AG10803 (cell line): ENCODE results near the gene KCNMA1.

Experiments
- DNase-seq: peaks from one replicate; pipeline ENCODE4 v3.0.0; 2010; ENCODE audit warnings: low read depth
- H3K4me3 ChIP-seq: 2 replicates; pipeline ENCODE4 v1.5.1; 2011; ENCODE audit warnings: mild to moderate bottlenecking, low read length, control low read depth
- TF ChIP-seq, protein P1 (sequence below): conservative IDR thresholded peaks from 2 replicates; pipeline ENCODE4 v1.5.1; 2011; ENCODE audit warnings: mild to moderate bottlenecking, low read length, control low read depth, inconsistent platforms

Gene KCNMA1

DNA sequence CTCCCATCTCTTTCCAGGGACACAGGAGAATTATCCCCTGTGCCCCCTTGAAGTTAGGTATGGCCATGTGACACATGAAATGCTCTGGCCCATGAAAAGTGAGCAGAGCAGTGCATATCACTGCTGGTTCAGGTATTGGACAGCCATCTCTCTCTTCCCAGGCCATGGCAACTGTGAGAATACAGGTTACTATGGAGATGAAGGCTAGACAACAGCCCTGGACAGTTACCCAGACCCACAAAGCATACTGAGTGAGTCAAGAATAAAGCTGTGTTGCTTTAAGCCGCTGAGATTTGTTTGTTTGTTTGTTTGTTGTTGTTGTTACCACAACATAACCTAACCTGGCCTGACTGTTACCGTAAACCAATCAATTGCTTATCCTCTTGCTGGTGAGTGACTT lies 722.3 kb downstream of the KCNMA1 start:
- no peak for DNase-seq
- H3K4me3 ChIP-seq: no peak overlapping the region
- TF ChIP-seq, protein P1, sequence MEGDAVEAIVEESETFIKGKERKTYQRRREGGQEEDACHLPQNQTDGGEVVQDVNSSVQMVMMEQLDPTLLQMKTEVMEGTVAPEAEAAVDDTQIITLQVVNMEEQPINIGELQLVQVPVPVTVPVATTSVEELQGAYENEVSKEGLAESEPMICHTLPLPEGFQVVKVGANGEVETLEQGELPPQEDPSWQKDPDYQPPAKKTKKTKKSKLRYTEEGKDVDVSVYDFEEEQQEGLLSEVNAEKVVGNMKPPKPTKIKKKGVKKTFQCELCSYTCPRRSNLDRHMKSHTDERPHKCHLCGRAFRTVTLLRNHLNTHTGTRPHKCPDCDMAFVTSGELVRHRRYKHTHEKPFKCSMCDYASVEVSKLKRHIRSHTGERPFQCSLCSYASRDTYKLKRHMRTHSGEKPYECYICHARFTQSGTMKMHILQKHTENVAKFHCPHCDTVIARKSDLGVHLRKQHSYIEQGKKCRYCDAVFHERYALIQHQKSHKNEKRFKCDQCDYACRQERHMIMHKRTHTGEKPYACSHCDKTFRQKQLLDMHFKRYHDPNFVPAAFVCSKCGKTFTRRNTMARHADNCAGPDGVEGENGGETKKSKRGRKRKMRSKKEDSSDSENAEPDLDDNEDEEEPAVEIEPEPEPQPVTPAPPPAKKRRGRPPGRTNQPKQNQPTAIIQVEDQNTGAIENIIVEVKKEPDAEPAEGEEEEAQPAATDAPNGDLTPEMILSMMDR: no peak

DNA sequence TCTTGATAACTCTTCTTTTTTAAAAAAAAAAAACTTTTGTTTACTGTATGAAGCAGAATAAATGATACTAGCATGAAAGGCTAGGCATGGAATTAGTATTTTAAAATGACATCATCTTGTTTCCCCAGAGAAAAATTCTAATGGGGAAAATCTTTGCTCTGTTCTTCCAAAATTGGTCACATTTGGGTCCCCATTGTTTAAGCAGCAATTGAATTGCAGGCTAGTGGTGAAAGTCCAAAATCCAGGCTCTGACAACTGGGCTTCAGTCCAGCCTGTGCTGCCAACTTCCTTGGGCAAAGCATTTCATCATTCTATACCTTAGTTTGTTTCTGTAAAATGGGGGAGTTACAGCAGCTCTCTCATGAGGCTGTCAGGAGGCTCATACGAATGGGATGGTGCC lies 726.4 kb downstream of the KCNMA1 start:
- no peak for DNase-seq
- TF ChIP-seq, protein P1: no peak
- H3K4me3 ChIP-seq: no peak overlapping the region

DNA sequence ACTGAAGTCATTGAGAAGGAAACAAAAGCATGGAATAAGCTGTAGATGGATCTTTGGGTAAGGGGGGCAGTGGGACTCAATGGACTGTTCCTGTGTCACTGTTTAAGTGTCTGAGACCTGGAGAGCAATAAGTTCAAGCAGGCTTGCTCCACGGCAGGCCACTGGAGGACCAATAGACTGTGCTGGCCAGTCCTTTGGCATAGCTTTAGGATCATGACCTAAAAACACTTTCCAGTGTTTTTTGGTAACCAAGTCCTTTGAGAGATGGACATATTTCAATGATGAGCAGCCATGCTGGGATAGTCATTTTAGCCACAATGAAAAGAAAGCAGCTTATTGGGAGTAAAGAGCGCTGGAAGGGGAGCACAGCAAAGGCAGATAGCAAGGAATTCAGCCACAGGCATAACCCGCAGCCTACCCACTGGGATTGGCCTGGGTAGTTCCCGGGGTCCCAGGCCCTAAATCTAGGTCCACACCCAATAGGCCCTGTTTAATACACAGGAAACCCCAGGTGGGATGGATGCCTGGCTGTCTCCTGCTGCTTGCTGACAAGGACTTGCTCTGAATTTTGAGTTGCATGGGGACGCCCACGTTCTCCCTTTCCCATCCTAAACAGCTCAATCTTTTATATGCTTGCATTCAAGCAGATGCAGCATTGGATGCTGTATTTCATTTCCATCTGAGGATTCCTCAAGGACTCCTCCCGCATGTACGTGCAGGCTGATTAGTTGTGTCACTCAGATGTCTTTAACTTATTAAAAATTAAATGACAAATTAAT lies 727.2 kb downstream of the KCNMA1 start:
- no peak for DNase-seq
- H3K4me3 ChIP-seq: no peak overlapping the region
- TF ChIP-seq, protein P1: no peak

DNA sequence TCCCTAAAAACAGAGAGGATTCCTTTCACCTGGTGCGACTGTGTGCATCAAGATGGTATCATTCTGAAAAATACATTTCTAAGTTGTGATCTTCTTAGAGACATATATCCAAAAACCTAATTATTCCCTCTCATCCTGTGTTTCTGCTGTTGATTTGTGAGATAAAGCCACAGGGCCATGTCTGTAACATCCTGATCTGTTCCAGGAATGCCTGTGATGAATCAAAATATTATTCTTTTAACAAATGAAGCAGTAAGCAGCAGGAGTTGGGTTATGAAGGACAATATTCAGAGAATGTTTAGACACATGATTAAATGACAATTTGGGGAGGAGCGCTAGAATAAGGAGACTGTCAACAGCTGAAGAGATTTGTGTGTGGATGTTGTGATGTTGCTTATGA lies 731.4 kb downstream of the KCNMA1 start:
- H3K4me3 ChIP-seq: no peak overlapping the region
- no peak for DNase-seq
- TF ChIP-seq, protein P1: no peak

DNA sequence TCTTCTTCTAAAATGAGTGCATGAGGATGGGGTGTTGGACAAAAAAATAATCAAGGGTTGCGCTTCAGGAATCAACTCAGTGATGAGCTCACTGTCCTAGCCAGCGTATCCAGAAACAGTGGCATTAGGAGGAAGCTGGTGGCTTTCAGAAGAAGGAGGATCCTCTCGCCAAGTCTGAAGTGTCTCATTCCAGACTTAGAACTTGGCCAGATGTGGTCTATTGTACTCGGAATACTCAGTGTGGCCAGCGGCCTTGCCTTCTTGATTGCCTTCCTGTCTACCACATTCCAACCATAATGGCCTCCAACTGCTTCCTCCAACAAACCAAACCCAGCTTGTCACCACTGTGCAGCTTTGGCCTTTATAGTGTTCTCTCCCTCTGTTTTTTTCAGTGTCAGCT lies 732.4 kb downstream of the KCNMA1 start:
- DNase-seq: peak; percentile 35
- no peak overlapping the region for H3K4me3 ChIP-seq
- TF ChIP-seq, protein P1: no peak

DNA sequence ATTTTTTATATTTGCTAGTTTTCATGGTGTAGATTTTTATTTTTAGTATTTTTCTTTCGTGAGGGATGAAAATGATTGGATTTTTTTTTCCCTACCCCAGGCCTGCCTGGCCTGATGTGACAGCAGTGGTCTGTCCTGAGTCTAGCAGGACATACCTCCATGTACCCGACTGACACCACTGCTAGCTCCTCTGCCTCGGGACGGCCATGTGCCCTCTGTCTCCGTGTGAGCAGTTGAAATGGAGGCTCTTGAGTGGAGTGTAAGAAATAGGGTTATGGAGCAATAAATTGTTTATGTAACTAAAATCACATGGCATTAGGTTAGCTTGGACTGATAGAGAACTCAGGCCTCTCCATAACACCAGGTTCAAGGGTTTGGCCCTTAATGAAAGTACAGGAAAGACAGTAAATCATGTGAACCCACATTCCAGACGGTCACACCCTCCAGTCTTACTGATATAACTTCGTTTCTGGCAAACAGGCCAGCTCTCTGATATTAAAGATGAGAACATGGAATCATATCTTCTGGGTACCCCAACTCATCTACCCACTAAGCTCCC lies 734.1 kb downstream of the KCNMA1 start:
- TF ChIP-seq, protein P1: no peak
- H3K4me3 ChIP-seq: no peak overlapping the region

DNA sequence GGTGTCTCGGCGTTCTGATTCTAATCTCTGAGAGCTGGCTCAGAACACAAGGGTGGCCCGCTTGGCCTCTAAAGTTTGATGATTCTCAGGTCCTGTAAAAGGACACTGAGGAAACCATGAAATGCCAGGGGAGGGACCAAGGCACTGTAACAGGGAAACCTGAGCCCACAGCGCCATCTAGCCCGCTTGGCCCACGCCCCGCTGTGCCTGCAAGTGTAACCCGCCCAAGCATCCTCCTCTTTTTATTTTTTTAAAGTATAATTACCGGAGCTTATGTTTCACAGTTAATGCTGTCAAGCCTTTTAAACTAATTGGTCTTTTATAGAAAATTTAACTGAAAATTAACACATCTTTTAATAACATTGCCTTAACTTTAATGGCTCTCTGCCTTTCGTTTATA lies 734.7 kb downstream of the KCNMA1 start:
- TF ChIP-seq, protein P1: no peak
- no peak for DNase-seq
- H3K4me3 ChIP-seq: no peak overlapping the region

More for the DNA sequence above, 734.1 kb downstream of the KCNMA1 start:
- DNase-seq: no peak
